Activated CD4-positive, alpha-beta memory T cell treated with anti-CD3 and anti-CD28 coated beads for 36 hours (primary cell): ENCODE data around the gene IGSF23. TPM values are rescaled to one million over a fixed set of nuclear protein-coding genes. Genes with fewer than 3 reads are reported as not detected.
"Not testable (repeated sequence)": the region's sequence is repeated elsewhere in the genome, so short reads cannot be mapped to it uniquely, and the experiment has no call there.

Experiments
- CTCF ChIA-PET: fragments of 350-600 bp; sonication (Branson Sonifier 250); formaldehyde crosslinking; loops from one replicate; lab custom pipeline; 2021; ENCODE audit warnings: antibody characterized with exemption, inconsistent platforms; lab: Charles Lee
- POLR2A ChIA-PET: fragments of 350-600 bp; sonication (Branson Sonifier 250); formaldehyde crosslinking; loops from one replicate; lab custom pipeline; 2021; ENCODE audit warnings: antibody characterized with exemption; lab: Charles Lee
- DNase-seq: peaks from one replicate; pipeline ENCODE4 v3.0.0-alpha.2; 2020
- H3K27ac Mint-ChIP-seq: one replicate; pipeline ENCODE4 v1.8.0; 2021; ENCODE audit warnings: mixed read lengths
- H3K27me3 Mint-ChIP-seq: one replicate; pipeline ENCODE4 v1.8.0; 2021; ENCODE audit warnings: mixed read lengths
- H3K36me3 Mint-ChIP-seq: one replicate; pipeline ENCODE4 v1.8.0; 2021; ENCODE audit warnings: mixed read lengths
- H3K4me1 Mint-ChIP-seq: one replicate; pipeline ENCODE4 v1.8.0; 2021; ENCODE audit warnings: low read depth, mixed read lengths
- H3K4me3 Mint-ChIP-seq: one replicate; pipeline ENCODE4 v1.8.0; 2021; ENCODE audit warnings: mild to moderate bottlenecking, mixed read lengths
- H3K9me3 Mint-ChIP-seq: one replicate; pipeline ENCODE4 v1.8.0; 2021; ENCODE audit warnings: mixed read lengths
- intact Hi-C: fragments of 100-400 bp; cut with micrococcal nuclease; formaldehyde crosslinking; loops from one replicate; pipeline ENCODE4 v1.15.1; 2023
- total RNA-seq, 2 experiments: library from RNA; stranded (reverse); gene quantifications; one replicate each; pipeline ENCODE4 v1.2.3, GENCODE V29; 2021

Gene IGSF23
- total RNA-seq, 2 experiments from 2014 or later, result not detected

DNA sequence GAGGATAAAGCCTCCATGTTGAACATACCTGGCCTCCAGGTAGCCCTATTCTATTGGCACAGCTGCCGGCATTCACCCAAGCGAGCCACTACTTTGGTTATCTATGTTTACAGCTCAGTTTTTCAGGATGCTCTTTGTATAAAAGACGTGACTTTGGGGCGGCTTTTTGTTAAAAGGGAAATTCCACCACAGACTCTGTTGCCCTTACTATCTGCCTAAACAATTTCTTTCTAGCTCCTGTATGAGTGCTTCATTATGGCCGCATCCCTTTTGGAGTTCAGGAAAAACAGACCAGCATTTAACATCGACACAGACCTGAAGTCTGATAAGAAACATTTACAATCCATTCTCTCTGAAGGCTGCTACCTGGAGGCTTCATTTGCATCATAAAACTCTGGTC is 9.1 kb upstream of the IGSF23 start:
- ChIA-PET CTCF (no interaction called here), POLR2A (no interaction called here)
- Mint-ChIP-seq H3K36me3 (no peaks in the 10 kb centered on the region), H3K9me3 (no peaks in the 10 kb centered on the region), H3K4me1 (peaks cover 11% of the 10 kb centered on the region), H3K27me3 (peaks cover 9% of the 10 kb centered on the region), H3K4me3 (no peak overlapping the region), H3K27ac (no peak overlapping the region)
- intact Hi-C loops, result no loop called here
- DNase-seq, result no peak

DNA sequence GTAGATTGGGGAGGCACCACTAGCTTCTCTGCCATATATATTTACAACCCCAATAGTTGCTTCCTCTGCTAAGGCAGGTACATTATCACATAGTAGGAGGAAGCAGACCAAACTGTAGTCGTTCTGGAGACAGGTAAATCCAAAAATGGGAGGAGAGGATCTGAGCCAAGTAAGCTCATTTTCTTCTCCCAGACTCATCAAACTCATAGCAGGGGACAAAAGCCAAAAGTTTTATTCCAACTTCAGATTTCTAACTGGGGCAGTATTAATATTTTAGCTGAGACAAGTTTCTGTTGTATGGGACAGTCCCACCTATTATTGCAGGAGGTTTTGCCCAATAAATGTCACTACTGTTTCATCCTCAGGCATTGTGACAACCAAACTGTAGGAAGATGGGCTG is 7.8 kb upstream of the IGSF23 start:
- Mint-ChIP-seq H3K27ac (no peak overlapping the region), H3K4me3 (no peak overlapping the region), H3K36me3 (no peaks in the 10 kb centered on the region), H3K27me3 (peaks cover 6% of the 10 kb centered on the region), H3K4me1 (peaks cover 11% of the 10 kb centered on the region), H3K9me3 (no peaks in the 10 kb centered on the region)
- intact Hi-C loops, result no loop called here
- CTCF ChIA-PET, result no interaction called here
- no peak for DNase-seq
- POLR2A ChIA-PET, result no interaction called here

DNA sequence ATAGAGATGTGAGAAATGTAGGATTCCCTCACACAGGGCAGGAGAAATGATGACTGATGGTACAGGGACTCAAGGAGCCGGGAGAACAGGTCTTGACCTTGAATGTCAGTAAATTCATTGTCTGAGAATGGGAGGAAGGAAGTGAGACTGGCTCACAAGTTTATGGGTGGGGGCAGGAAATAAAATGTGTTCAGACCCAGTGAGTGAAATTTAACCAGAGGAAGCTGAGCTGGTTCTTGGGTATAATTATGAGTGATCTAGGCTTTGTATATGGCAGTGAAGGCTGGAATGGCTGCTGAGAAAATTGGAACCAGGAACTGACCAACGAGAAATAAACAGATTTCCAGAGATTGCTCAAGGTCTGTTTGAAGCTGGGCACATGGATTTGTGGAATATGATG is 6.3 kb upstream of the IGSF23 start:
- H3K36me3 Mint-ChIP-seq, result no peaks in the 10 kb centered on the region
- H3K27ac Mint-ChIP-seq, result no peak overlapping the region
- peaks cover 11% of the 10 kb centered on the region for H3K4me1 Mint-ChIP-seq
- CTCF ChIA-PET, result no interaction called here
- intact Hi-C loops, result no loop called here
- peaks cover 6% of the 10 kb centered on the region for H3K27me3 Mint-ChIP-seq
- no peak for DNase-seq
- H3K9me3 Mint-ChIP-seq, result no peaks in the 10 kb centered on the region
- POLR2A ChIA-PET, result no interaction called here
- H3K4me3 Mint-ChIP-seq, result no peak overlapping the region

DNA sequence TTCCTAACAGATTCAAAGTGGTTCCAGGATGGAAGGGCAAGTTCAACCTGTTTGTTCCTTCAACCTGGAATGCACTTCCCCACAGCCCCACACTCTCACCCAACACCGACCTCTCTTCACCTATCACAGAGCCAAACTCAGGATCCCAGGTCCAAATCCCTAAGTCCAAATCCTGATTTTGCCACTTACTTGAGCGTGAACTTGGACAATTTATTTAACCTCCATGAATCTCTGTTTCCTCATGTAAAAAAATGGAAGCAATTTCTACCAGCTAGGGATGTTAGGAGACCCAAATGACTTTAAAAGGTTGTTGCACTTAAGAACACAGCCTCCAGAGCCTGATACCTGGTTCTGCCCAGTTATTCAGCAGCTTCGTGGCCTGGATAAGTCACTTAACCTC is 5.4 kb upstream of the IGSF23 start:
- Mint-ChIP-seq H3K4me1 (peaks cover 11% of the 10 kb centered on the region), H3K27ac (no peak overlapping the region), H3K9me3 (no peaks in the 10 kb centered on the region), H3K4me3 (no peak overlapping the region), H3K27me3 (peaks cover 4% of the 10 kb centered on the region), H3K36me3 (no peaks in the 10 kb centered on the region)
- ChIA-PET POLR2A (no interaction called here), CTCF (interaction anchor here (0.5 kb wide), 1 partner anchor 232 kb away, joined by 3 read pairs; no protein-coding TSS in a partner anchor)
- DNase-seq, result no peak
- intact Hi-C loops, result no loop called here

DNA sequence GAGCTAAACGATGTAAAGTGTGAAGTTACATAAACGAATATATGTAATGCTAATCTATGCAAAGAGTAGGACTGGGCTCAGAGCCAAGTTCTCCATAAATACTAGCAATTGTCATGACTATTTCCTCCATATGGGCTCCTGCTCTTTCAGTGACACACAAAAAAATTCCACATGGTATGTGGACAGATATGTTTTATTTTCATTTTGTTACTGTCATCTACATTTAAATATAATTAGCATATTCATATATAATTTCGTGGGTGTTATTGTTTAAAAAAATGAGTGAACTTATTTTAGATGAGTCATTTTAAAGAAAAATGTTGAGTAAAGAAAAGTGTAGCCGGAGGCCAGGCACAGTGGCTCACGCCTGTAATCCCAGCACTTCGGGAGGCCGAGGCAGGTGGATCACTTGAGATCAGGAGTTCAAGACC is 5.0 kb upstream of the IGSF23 start:
- Mint-ChIP-seq H3K27ac (no peak overlapping the region), H3K4me3 (no peak overlapping the region), H3K27me3 (peaks cover 3% of the 10 kb centered on the region), H3K9me3 (no peaks in the 10 kb centered on the region), H3K4me1 (peaks cover 11% of the 10 kb centered on the region), H3K36me3 (no peaks in the 10 kb centered on the region)
- CTCF ChIA-PET, result no interaction called here
- no peak for DNase-seq
- POLR2A ChIA-PET, result no interaction called here
- intact Hi-C loops, result no loop called here

DNA sequence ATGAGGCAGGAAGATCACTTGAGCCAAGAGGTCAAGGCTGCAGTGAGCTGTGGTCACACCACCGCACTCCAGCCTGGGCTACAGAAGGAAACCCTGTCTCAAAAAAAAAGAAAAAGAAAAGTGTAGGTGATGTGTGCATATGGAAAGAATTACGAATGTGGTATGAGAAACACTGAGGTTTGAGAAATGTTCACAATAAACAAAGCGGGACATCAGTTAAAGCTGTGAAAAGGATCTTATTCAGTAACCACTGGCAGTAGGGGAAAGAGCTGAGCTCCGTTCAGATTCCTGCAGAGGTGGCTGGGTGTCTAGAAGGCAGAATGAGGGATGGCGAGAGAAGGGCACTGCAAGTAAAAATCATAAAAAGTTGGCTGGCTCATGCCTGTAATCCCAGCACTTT is 4.1 kb upstream of the IGSF23 start:
- no peak for DNase-seq
- H3K4me1 Mint-ChIP-seq, result peaks cover 11% of the 10 kb centered on the region
- CTCF ChIA-PET, result no interaction called here
- peaks cover 3% of the 10 kb centered on the region for H3K27me3 Mint-ChIP-seq
- H3K27ac Mint-ChIP-seq, result no peak overlapping the region
- no peaks in the 10 kb centered on the region for H3K36me3 Mint-ChIP-seq
- intact Hi-C loops, result no loop called here
- no peaks in the 10 kb centered on the region for H3K9me3 Mint-ChIP-seq
- H3K4me3 Mint-ChIP-seq, result no peak overlapping the region
- POLR2A ChIA-PET, result no interaction called here

DNA sequence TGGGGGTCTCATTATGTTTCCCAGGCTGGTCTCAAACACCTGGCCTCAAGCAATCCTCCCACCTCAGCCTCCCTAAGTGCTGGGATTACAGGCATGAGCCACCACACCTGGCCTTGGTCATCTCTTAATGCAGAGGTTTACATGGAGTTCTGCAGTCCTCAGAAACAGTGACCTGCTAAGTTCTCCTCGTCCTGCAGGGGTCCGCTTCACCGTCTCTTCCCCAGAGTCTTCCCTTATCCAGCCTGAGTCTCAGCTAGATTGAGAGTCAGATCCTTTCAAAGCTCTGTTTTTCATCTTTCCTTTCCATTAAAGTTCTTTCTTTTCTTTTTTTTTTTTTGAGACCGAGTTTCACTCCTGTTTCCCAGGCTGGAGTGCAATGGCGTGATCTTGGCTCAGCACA is 2.9 kb upstream of the IGSF23 start:
- peaks cover 11% of the 10 kb centered on the region for H3K4me1 Mint-ChIP-seq
- CTCF ChIA-PET, result interaction anchor here (1.4 kb wide), 1 partner anchor 39 kb away, joined by 5 read pairs; no protein-coding TSS in a partner anchor
- DNase-seq, POLR2A ChIA-PET, H3K27ac Mint-ChIP-seq, intact Hi-C loops, H3K4me3 Mint-ChIP-seq, H3K9me3 Mint-ChIP-seq, H3K27me3 Mint-ChIP-seq, H3K36me3 Mint-ChIP-seq: not testable (repeated sequence)

DNA sequence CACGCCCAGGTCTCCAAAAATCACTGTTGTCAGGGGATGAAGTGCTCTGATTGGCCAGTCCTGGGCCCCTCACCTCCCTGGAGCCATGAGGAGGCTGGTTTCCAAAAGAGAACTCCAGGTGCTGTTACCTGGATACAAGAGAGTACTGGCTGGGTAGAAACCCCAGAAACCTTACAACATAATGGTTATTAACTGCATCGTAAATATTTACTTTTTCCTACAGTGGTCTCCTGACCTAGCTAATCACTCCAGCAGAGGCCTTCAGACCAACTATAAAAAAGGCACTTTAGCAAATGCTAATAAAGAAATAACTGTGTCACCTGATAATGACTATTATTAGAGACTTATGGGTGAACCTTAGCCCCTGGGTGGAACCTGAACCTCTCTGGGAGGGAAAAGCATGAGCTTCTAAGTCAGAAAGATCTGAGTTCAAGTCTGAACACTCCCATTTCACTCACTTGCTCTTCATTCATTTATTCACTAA is 1.5 kb upstream of the IGSF23 start:
- no peaks in the 10 kb centered on the region for H3K36me3 Mint-ChIP-seq
- H3K9me3 Mint-ChIP-seq, result no peaks in the 10 kb centered on the region
- DNase-seq, result no peak
- CTCF ChIA-PET, result interaction anchor here (1.1 to 1.4 kb wide), 2 partner anchors 41 to 45 kb away, joined by 3 to 5 read pairs; no protein-coding TSS in a partner anchor
- H3K27ac Mint-ChIP-seq, result no peak overlapping the region
- peaks cover 3% of the 10 kb centered on the region for H3K27me3 Mint-ChIP-seq
- intact Hi-C loops, result no loop called here
- POLR2A ChIA-PET, result no interaction called here
- peaks cover 10% of the 10 kb centered on the region for H3K4me1 Mint-ChIP-seq
- no peak overlapping the region for H3K4me3 Mint-ChIP-seq

DNA sequence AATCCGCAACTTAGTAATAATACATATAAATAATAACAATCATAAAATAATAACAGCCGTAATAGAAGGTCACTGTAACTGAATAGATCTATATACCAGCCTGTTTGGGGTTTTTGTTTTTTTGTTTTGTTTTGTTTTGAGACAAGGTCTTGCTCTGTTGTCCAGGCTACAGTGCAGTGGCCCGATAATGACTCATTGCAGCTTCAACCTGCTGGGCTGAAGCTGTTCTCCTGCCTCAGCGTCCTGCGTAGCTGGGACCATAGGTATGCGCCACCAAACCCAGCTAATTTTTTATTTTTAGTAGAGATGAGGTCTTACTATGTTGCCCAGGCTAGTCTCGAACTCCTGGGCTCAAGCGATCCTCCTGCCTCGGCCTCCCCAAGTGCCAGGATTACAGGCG is 950 bp downstream of the IGSF23 start:
- Mint-ChIP-seq H3K4me1 (no peaks in the 10 kb centered on the region), H3K4me3 (no peak overlapping the region), H3K27me3 (no peaks in the 10 kb centered on the region), H3K27ac (no peak overlapping the region), H3K36me3 (no peaks in the 10 kb centered on the region), H3K9me3 (no peaks in the 10 kb centered on the region)
- intact Hi-C loops, result no loop called here
- POLR2A ChIA-PET, result no interaction called here
- CTCF ChIA-PET, result no interaction called here
- DNase-seq, result no peak

DNA sequence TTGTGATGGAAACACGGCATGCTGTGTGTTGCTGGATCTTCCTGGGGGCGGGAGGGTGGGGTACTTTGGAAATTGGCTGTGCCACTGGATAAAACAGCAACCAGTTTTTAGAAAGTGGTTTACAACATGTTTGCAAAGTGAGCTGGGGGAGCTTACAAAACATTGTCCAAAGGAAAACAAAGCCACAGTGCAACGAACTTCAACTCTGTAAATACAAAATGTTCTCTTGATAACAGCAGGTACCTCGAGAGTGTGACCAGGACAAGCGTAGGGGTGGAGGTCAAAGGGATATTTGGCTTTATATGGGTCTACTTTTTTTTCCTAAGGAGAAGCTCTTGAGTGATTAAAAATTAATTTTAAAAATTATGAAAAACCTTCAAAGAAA is 2.5 kb downstream of the IGSF23 start:
- H3K27me3 Mint-ChIP-seq, result no peaks in the 10 kb centered on the region
- H3K27ac Mint-ChIP-seq, result no peak overlapping the region
- CTCF ChIA-PET, result no interaction called here
- POLR2A ChIA-PET, result no interaction called here
- H3K9me3 Mint-ChIP-seq, result no peaks in the 10 kb centered on the region
- intact Hi-C loops, result no loop called here
- H3K4me3 Mint-ChIP-seq, result no peak overlapping the region
- H3K36me3 Mint-ChIP-seq, result no peaks in the 10 kb centered on the region
- DNase-seq, result no peak
- H3K4me1 Mint-ChIP-seq, result no peaks in the 10 kb centered on the region

DNA sequence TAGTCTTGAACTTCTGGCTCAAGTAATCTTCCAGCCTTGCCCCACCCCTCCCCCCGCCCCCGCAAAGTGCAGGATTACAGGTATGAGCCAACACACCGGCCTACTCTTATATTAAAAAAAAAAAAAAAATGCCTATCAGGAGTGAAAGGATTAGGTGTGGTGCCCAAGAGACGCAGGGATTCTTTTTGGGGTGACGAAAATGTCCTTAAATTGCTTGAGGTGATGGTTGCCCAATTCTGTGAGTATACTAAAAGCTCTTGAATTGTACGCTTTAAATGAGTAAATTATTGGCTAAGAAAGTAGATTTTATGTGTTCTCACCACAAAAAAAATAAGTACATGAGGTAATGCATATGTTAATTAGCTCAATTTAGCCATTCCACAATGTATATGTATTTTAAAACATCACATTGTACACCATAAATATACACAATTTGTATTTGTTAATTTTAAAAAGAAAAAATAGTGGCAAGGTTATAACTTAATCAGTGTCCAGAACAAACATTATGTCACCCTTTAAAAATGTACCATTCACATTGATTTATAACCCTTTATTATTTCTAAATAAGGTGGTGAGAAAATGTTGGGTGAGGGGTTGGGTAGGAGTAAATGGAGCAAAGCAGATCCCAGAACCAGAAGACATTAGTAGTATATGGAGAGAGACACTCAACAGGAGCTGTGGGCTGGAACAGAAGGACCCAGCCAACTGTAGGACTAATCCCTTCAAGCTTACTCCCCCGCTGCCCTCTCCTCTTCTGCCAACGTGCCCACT is 3.9 kb downstream of the IGSF23 start:
- Mint-ChIP-seq H3K27ac (no peak overlapping the region), H3K36me3 (no peaks in the 10 kb centered on the region), H3K4me3 (no peak overlapping the region), H3K27me3 (no peaks in the 10 kb centered on the region), H3K4me1 (no peaks in the 10 kb centered on the region), H3K9me3 (no peaks in the 10 kb centered on the region)
- ChIA-PET POLR2A (no interaction called here), CTCF (interaction anchor here (0.8 kb wide), 1 partner anchor 40 kb away, joined by 3 read pairs; no protein-coding TSS in a partner anchor)
- intact Hi-C loops, result no loop called here
- no peak for DNase-seq

DNA sequence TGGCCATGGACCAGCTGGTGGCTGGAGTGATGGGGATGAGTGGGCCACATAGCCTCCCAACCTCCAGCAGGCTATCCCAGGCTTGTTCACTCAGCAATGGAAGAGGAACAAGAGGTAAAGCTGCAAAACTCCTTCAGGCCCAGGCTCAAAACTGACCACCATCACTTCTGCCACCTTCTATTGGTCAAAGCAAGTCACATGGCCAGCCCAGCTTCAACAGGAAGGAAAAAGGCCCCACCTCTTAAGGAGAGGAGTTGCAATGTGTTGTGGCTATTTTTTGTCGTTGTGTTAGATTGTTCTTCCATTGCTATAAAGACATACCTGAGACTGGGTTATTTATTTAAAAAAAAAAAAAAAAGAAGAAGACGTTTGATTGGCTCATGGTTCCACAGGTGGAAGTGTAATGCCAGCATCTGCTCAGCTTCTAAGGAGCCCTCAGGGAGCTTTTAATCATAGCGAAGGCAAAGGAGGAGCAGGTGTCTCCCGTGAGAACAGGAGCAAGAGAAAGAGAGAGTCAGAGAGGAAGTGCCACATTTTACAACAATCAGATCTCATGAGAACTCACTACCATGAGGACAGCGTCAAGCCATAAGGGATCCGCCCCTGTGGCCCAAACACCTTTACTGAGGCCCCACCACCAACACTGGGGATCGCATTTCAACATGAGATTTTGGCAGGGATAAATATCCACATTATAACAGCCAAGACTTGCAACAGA is 5.4 kb downstream of the IGSF23 start:
- POLR2A ChIA-PET, result no interaction called here
- H3K36me3 Mint-ChIP-seq, result no peaks in the 10 kb centered on the region

More for the DNA sequence above, 5.4 kb downstream of the IGSF23 start:
- CTCF ChIA-PET, result interaction anchor here (0.8 kb wide), 1 partner anchor 38 kb away, joined by 3 read pairs; no protein-coding TSS in a partner anchor
- Mint-ChIP-seq H3K4me3 (no peak overlapping the region), H3K4me1 (no peaks in the 10 kb centered on the region), H3K27ac (no peak overlapping the region), H3K9me3 (no peaks in the 10 kb centered on the region), H3K27me3 (no peaks in the 10 kb centered on the region)
- intact Hi-C loops, result no loop called here
- DNase-seq, result no peak
